GM18907 (cell line): ENCODE data around the gene OPN4.

Source experiments
- ATAC-seq: cut with Tn5 transposase; IDR thresholded peaks from one replicate; pipeline ENCODE4 v1.9.1; 2021; ENCODE audit warnings: mild to moderate bottlenecking, moderate library complexity; ENCODE audit not compliant: unreplicated experiment

The OPN4 gene

GRCh38 chr10:86715836-86716235 lies 61.5 kb downstream of the OPN4 start:
- no peak for ATAC-seq
